Measurements from ENCODE around the gene ARID1A. TPM values are rescaled to one million over a fixed set of nuclear protein-coding genes. Genes with fewer than 3 reads are reported as not detected.

The ARID1A gene
- total RNA-seq, 1 donor from 2014 or later = 160 TPM

GRCh38 chr1:26696654-26697430 lies 1.0 kb downstream of the ARID1A start:
- H3K9me3 Mint-ChIP-seq = no peaks in the 10 kb centered on the region
- TF ChIP-seq CTCF (IDR thresholded peaks at IDR 0.05; ENCODE audit: unreplicated experiment) = no peak
- peak overlapping the region; percentile 60 for H3K27ac Mint-ChIP-seq
- H3K4me1 Mint-ChIP-seq = peaks cover 32% of the 10 kb centered on the region
- DNase-seq (ENCODE audit: low spot score in 2 of 2, unreplicated experiment in 2 of 2) = peak; percentile 32 to 54
- H3K36me3 Mint-ChIP-seq = no peaks in the 10 kb centered on the region
- no peaks in the 10 kb centered on the region for H3K27me3 Mint-ChIP-seq (ENCODE audit: low read depth)
- H3K4me3 Mint-ChIP-seq = peak overlapping the region; percentile 64

GRCh38 chr1:26697431-26697977 lies 1.7 kb downstream of the ARID1A start:
- no peak for DNase-seq (ENCODE audit: low spot score in 2 of 2, unreplicated experiment in 2 of 2)
- Mint-ChIP-seq H3K4me1 (peaks cover 26% of the 10 kb centered on the region), H3K27me3 (ENCODE audit: low read depth) (no peaks in the 10 kb centered on the region), H3K36me3 (no peaks in the 10 kb centered on the region), H3K27ac (no peak overlapping the region), H3K9me3 (no peaks in the 10 kb centered on the region), H3K4me3 (no peak overlapping the region)
- TF ChIP-seq CTCF (IDR thresholded peaks at IDR 0.05; ENCODE audit: unreplicated experiment) = no peak

- no peaks in the 10 kb centered on the region for H3K9me3 Mint-ChIP-seq
- no peaks in the 10 kb centered on the region for H3K36me3 Mint-ChIP-seq
- H3K27ac Mint-ChIP-seq = no peak overlapping the region
- no peak for TF ChIP-seq CTCF (IDR thresholded peaks at IDR 0.05; ENCODE audit: unreplicated experiment)
- H3K4me3 Mint-ChIP-seq = no peak overlapping the region
- peak in 1 of 2 experiments; percentile 42 for DNase-seq (ENCODE audit: low spot score in 2 of 2, unreplicated experiment in 2 of 2)
- H3K27me3 Mint-ChIP-seq (ENCODE audit: low read depth) = no peaks in the 10 kb centered on the region
- peaks cover 21% of the 10 kb centered on the region for H3K4me1 Mint-ChIP-seq
Measured at GRCh38 chr1:26697978-26698849, 2.4 kb downstream of the ARID1A start.

- no peak for TF ChIP-seq CTCF (IDR thresholded peaks at IDR 0.05; ENCODE audit: unreplicated experiment)
- H3K4me3 Mint-ChIP-seq = no peak overlapping the region
- no peak for DNase-seq (ENCODE audit: low spot score in 2 of 2, unreplicated experiment in 2 of 2)
- no peak overlapping the region for H3K27ac Mint-ChIP-seq
- H3K9me3 Mint-ChIP-seq = no peaks in the 10 kb centered on the region
- H3K27me3 Mint-ChIP-seq (ENCODE audit: low read depth) = no peaks in the 10 kb centered on the region
- peaks cover 8% of the 10 kb centered on the region for H3K4me1 Mint-ChIP-seq
- H3K36me3 Mint-ChIP-seq = no peaks in the 10 kb centered on the region
Measured at GRCh38 chr1:26700711-26701110, 4.9 kb downstream of the ARID1A start.

GRCh38 chr1:26701266-26701994 lies 5.6 kb downstream of the ARID1A start:
- Mint-ChIP-seq H3K4me1 (peaks cover 15% of the 10 kb centered on the region), H3K4me3 (no peak overlapping the region), H3K36me3 (no peaks in the 10 kb centered on the region), H3K27ac (no peak overlapping the region), H3K27me3 (ENCODE audit: low read depth) (no peaks in the 10 kb centered on the region), H3K9me3 (no peaks in the 10 kb centered on the region)
- DNase-seq (ENCODE audit: low spot score in 2 of 2, unreplicated experiment in 2 of 2) = no peak
- TF ChIP-seq CTCF (IDR thresholded peaks at IDR 0.05; ENCODE audit: unreplicated experiment) = no peak

Data from mesothelial cell of epicardium (in vitro differentiated cells).